T-helper 2 cell treated with Interferon-gamma antibody and Interleukin-4, amounts not matched to agents 100 ng/mL and 5 ng/mL, for 36 hours (primary cell): ENCODE measurements around the gene GPR151. TPM values are rescaled to one million over a fixed set of nuclear protein-coding genes. Genes with fewer than 3 reads are reported as not detected.

Source experiments
- intact Hi-C: fragments of 100-400 bp; cut with micrococcal nuclease; formaldehyde crosslinking; loops from one replicate; pipeline ENCODE4 v1.15.1; 2023
- total RNA-seq: library from RNA; stranded (reverse); gene quantifications from 2 replicates; pipeline ENCODE4 v1.2.3, GENCODE V29; 2022

The GPR151 gene
- total RNA-seq, 1 donor from 2014 or later = not detected

GRCh38 chr5:146521403-146522106, 5.6 kb upstream of the GPR151 start:
- intact Hi-C loops = no loop called here

DNA sequence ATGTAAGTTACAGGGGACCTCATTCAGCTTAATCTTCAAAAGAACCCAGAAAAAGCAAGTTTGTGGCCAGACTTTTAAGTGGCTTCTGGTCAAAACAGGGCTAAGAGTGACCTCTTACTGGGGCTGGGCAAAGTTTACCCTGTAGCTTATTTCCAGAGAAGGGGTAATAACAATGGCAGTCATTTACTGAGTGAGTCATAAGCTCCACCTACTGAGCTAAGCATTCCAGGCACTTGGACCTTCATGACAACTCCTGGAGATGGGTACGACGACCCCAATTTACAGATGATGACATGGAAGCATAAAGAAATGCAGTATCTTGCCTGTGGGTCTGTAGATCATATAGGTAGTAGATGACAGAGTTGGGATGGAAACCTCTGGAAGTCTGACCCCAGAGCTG, 4.7 kb upstream of the GPR151 start:
- intact Hi-C loops = no loop called here

- intact Hi-C loops = no loop called here
Measured at GRCh38 chr5:146519554-146519953, 3.6 kb upstream of the GPR151 start.

GRCh38 chr5:146515473-146516150, 378 bp downstream of the GPR151 start:
- intact Hi-C loops = no loop called here

DNA sequence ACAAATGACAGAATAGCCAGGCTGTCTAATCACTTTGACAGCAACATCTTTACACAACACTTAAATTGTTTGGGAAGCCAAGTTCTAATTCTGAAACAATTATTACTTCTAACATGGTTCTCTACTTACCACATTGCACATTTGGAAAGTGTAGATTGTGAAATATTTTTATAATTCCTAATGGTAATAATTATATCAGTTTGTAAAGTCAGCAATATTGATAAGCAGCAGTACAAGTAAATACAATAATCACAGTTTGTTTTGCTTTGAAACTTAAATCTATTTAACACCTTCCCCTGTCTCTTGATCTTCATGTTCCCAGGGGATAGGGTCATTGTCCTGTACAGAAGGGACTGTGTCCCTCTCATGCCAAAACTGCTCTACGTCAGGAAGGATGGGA, 1.4 kb downstream of the GPR151 start:
- intact Hi-C loops = no loop called here

DNA sequence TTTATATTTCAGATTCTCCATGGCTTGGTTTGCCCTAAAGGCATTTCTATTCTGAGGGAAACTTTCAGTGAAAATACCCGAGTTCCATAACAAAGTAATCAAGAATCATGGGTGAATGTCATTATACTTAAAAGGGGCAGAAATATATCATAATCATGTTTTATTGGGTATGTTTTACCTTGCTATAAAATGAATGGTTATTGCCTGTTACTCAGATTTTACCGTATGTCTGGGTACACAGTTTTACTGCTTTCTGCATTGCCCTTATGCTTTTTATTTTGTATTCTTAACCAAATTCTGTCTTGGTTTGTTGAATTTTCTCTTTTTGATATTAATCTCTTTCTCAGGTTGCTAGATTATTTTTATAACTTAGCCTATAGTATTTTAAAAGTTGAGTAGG, 2.5 kb downstream of the GPR151 start:
- intact Hi-C loops = no loop called here

DNA sequence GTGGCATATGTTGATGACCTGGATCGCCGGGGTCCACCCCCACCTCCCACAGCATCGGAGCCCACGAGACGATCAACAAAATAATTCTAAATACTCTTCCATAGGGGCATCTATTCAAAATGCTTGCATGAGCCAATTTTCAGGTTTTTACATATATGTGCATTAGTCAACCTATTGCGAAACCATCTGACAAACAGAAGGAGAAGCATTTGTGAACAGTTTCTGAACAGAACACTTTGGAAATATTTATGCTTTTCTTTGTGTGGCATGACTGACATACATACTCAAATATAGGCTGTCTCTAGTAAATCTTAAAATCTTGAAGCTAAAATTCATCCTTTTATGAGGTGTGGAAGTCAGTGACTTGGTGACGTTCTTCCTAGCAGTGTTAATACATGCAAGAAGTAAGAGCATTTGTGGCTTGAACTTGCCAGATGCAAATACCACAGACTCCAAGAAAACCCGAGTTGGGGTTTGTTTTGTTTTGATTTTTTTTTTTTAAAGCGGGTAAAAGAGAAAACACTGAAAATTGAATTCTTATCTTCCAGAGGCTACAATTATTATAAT, 5.3 kb downstream of the GPR151 start:
- intact Hi-C loops = no loop called here

DNA sequence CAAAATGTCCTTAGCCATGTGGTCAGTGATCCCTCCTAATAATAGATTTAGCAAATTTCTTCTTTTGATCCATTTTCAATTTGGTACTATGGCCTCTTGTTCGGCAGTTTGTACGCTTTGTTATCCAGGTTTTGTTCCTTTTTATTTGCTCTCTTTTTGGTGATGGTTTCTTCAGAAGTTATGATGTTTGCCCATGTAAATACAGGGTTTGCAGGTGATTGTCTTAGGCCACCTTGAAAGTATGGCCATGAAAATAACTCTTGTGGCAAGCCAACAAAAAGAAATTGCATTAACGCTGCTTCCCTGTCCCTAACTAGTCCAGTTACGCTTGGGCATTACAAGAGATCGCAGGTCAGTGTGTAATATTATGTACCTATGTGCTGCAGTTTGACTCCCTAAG, 8.6 kb downstream of the GPR151 start:
- intact Hi-C loops = no loop called here

GRCh38 chr5:146499680-146500079, 16.3 kb downstream of the GPR151 start:
- intact Hi-C loops = no loop called here

- intact Hi-C loops = no loop called here
Measured at GRCh38 chr5:146494656-146495055, 21.3 kb downstream of the GPR151 start.

DNA sequence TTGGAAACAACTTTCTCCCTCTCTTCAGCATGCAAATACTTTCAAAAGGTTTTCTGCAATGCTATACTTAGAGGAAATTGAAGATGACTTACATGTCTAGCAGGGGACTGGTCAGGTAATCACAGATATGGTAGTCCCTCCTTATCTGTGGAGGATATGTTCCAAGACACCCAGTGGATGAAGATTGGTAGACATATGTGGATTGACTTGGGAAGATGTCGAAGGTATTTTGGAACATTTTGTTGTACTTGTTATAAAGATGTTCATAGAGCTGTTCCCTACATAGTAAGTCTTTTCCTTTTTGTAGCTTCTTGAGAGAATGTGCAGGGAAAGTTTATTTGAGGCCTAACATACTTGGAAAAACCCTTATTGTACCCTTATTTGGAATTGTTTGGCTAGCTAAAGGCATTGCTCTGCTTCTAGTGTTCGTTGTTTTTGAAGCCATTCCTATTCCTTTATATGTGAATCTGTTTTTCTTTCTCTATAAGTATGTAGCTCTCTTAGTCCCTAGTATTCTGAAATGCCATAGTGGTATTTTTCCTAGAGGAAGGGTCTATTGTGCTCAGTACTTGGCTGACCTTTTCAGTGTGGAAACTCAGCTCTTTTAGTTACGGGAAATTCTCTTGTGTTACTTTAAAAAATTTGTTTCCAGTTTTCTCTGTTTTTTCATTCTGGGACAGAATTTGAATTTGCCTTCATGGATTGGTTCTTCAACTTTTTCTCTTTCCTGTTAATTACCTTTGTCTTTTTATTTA, 25.7 kb downstream of the GPR151 start:
- intact Hi-C loops = no loop called here

DNA sequence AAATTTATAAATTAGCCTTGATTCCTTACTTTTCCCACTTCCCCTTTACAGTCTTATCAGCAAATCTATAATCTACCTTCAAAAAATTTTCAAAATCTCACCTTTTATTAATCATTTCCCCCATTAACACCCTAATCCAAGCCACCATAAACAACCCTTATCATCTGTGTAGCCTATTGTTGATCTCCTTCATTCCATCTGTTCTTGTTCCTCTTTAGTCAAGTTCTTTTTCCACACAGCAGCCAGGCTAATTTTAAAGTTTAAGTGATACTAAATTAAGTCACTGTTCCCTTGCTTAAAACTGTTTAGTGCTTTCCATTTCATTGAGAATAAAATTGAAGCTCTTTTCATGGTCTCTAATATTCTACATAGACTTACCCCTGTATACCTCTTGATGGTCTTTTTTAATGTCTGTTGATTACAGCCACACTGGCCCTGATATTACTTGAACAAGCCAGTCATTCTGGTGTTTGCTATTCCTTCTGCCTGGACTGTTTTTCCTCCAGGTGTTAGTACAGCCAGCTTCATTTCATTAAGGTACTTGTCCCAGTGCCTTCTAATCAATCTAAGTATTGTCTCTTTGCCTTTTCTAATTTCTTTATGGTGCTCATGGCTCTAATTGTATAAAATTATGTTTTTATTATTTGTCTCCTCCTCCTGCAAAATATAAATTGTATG, 31.1 kb downstream of the GPR151 start:
- intact Hi-C loops = loop anchor here (5.0 kb wide), 1 partner anchor 38 kb away; the partner anchor contains the start of gene TCERG1

DNA sequence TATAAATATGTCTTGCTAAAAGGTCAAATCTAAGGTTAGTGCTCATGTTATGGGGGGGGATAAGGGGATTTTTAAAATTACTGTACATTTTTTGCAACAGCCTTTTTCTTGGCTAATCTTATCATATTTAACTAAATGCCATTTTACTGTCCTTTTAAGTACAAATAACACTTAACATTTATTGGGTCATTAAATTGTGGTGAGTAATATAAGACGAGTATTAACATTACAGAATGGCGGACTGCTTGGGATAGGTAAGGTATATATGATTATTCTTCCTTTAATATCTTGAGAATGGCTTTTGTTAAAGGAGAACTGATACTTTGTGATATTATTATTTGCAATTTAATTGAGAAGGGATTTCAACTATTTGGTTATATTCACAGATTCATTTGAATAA, 33.2 kb downstream of the GPR151 start:
- intact Hi-C loops = loop anchor here (5.0 kb wide), 1 partner anchor 35 kb away; the partner anchor contains the start of gene TCERG1

DNA sequence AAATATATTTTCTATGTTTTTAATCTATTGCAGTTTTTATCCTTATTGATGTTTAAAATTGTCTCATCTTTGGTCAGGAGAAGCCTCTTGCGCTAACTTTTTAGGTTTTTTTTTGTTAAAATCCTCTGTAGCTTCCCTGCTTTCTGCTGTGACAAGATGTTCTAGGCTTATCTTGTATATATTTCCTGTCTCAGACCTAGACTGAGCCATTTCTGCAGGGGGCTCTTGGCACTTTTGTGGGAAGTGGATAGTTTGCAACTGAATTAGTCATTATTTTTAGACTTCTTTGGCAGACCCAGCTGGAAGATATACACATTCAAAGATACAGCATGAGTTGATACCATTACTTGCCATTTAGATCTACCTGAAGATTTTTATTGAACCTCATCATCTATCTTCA, 40.1 kb downstream of the GPR151 start:
- intact Hi-C loops = no loop called here

GRCh38 chr5:146475190-146475780, 40.7 kb downstream of the GPR151 start:
- intact Hi-C loops = no loop called here

DNA sequence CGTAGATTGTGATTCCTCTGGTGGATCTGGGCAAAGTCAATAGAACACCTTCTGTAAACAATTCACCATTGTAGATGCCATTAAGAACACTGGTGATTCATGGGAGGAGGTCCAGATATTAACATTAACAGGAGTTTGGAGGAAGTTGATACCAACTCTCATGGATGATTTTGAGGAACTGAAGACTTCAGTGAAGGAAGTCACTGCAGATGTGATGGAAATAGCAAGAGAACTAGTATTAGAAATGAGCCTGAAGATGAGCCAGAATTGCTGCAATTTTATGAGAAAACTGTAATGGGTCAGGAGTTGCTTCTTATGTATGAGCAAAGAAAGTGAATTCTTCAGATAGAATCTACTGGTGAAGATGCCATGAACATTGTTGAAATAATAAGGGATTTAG, 41.9 kb downstream of the GPR151 start:
- intact Hi-C loops = no loop called here

DNA sequence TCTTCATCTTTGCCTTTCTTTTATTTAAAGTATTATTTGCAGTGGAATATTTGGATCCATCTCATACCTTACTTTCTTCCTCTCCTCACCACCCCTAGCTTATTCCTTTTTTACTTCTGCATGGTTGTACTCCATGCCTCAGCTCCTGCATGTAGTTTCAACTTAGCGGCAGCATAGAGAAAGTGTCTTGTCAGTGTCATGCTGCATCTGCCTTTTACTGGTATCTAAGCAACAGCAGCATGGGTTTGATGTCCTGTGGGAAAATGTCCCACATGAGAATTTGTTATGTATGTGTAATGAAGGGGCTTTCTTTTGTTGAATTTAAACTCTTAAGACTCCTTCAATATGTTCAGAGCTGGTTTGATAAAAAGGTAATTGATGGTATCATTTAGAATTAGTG, 48.2 kb downstream of the GPR151 start:
- intact Hi-C loops = no loop called here

DNA sequence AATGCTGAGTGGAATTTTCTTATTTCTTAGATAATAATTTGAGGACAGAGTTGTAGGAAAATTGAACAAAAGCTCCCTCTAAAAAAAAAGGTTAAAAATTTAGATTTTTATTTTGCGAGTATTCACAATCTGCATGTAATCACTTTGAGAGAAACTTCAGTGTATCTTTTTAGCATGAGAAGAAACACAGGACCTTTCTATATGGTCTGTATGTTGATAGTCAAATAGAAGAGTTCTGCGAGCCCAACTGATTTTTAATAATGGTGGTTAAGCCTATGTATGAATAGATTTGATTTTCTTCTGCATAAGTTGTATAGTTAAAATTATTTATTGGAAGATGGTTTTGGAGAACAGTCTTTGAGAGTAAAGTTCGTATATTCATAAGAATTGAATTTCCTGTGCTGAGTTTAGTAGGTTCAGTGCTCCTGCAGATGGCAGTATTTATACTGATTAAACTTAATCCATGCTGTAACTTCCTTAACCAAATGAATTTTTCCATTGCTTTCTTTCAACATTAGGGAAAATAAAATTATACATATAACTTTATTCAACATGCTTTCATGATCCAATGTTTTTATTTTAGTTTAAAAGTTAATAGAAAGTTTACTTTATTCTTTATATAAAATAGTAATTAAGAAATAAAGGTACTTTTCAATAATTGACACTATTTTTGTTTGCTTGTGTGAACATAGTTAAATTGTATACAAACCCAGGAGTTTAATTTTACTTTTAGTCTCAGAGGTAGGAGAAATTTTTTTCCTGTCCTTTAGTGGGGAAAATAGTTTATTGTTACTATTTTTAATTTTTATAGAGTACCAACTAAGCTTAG, 49.3 kb downstream of the GPR151 start:
- intact Hi-C loops = no loop called here

DNA sequence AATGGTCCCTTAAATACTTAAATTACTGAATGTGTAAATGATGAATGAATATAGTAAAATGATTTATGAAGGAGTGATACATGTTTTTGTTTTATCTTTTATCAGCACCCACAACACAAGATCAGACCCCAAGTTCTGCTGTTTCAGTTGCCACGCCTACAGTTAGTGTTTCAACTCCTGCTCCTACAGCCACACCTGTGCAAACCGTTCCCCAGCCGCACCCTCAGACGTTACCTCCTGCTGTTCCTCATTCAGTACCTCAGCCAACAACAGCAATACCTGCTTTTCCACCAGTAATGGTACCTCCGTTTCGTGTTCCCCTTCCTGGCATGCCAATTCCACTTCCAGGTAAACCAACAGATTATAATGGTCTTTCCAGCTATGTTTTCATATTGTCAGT, 52.5 kb downstream of the GPR151 start:
- intact Hi-C loops = no loop called here
